Endothelial cell of umbilical vein (primary cell): ENCODE measurements around the gene EMID1. TPM values are rescaled to one million over a fixed set of nuclear protein-coding genes. Genes with fewer than 3 reads are reported as not detected.

Experiments
- BruUV-seq: library from RNA; stranded (reverse); fragments of 400-500 nt; replicated peaks from 2 replicates; lab custom pipeline; 2021; lab: Mats Ljungman, UMichigan
- CTCF ChIA-PET: fragments of 300-600, 350-600 bp; sonication (Branson Sonifier 250); formaldehyde crosslinking; loops from one replicate; lab custom pipeline; 2021; ENCODE audit warnings: antibody characterized with exemption, inconsistent platforms; lab: Charles Lee
- POLR2A ChIA-PET: fragments of 300-600, 350-600 bp; sonication (Branson Sonifier 250); formaldehyde crosslinking; loops from one replicate; lab custom pipeline; 2021; ENCODE audit warnings: antibody characterized with exemption, inconsistent platforms; lab: Charles Lee
- DNase-seq: peaks from one replicate; pipeline ENCODE4 v3.0.0-alpha.2; 2011; ENCODE audit warnings: low read depth, low spot score
- FAIRE-seq: peaks from 2 replicates; lab custom pipeline; 2011; peaks lifted over from hg19 to GRCh38; lab: Jason Lieb, UNC
- H2AFZ ChIP-seq: 2 replicates; pipeline ENCODE4 v1.6.0; 2012; ENCODE audit warnings: low read depth, low read length, control low read depth, inconsistent platforms
- H3K27ac ChIP-seq: 2 replicates; pipeline ENCODE4 v1.5.1; 2011; ENCODE audit warnings: low read depth, mild to moderate bottlenecking, control low read depth, low read length, moderate library complexity; ENCODE audit not compliant: insufficient read depth
- H3K27me3 ChIP-seq, 2 experiments: 2 replicates each; pipeline versions ENCODE4 v1.6.0 to v1.6.1; 2011; ENCODE audit warnings: low read length in 2 of 2, mixed read lengths in 1 of 2; ENCODE audit not compliant: control insufficient read depth in 2 of 2, insufficient read depth in 2 of 2
- H3K36me3 ChIP-seq, 2 experiments: 2 replicates in 1 of 2; 3 replicates in 1 of 2; pipeline ENCODE4 v1.5.1; 2011; ENCODE audit warnings: low read length in 2 of 2, mild to moderate bottlenecking in 1 of 2, moderate library complexity in 1 of 2; ENCODE audit not compliant: control insufficient read depth in 2 of 2, insufficient read depth in 2 of 2; ENCODE audit errors: extremely low read depth in 1 of 2
- H3K4me1 ChIP-seq: 3 replicates; pipeline ENCODE4 v1.5.1; 2011; ENCODE audit warnings: mild to moderate bottlenecking, low read length; ENCODE audit not compliant: control insufficient read depth, insufficient read depth; ENCODE audit errors: extremely low read depth
- H3K4me2 ChIP-seq: 2 replicates; pipeline ENCODE4 v1.6.1; 2011; ENCODE audit warnings: low read length, control low read depth, mixed read lengths; ENCODE audit not compliant: insufficient read depth
- H3K4me3 ChIP-seq, 3 experiments: fragments of 200-600 bp in 1 of 3; sonication (generic), shearing (Covaris generic) in 1 of 3; replicated peaks in 1 of 3; 2 replicates each; pipeline ENCODE4 v1.5.1; 2011 to 2016; ENCODE audit warnings: control low read depth in 3 of 3, low read length in 3 of 3, mild to moderate bottlenecking in 2 of 3, inconsistent platforms in 1 of 3, low read depth in 1 of 3, moderate library complexity in 1 of 3; ENCODE audit not compliant: insufficient read depth in 1 of 3
- H3K79me2 ChIP-seq: 2 replicates; pipeline ENCODE4 v1.6.0; 2012; ENCODE audit warnings: low read length, inconsistent platforms; ENCODE audit not compliant: control insufficient read depth, insufficient read depth
- H3K9ac ChIP-seq: replicated peaks from 2 replicates; pipeline ENCODE3; 2011; ENCODE audit warnings: low read length, control low read depth; ENCODE audit not compliant: insufficient read depth; ENCODE audit errors: extremely low read depth
- H3K9me1 ChIP-seq: replicated peaks from 3 replicates; pipeline ENCODE4 v1.6.0; 2011; ENCODE audit warnings: mild to moderate bottlenecking, low read length; ENCODE audit not compliant: control insufficient read depth, insufficient read depth; ENCODE audit errors: extremely low read depth
- H3K9me3 ChIP-seq: replicated peaks from 2 replicates; pipeline ENCODE4 v1.5.1; 2012; ENCODE audit warnings: low read length, inconsistent platforms; ENCODE audit not compliant: control insufficient read depth, insufficient read depth
- H4K20me1 ChIP-seq: replicated peaks from 2 replicates; pipeline ENCODE3; 2011; ENCODE audit warnings: mild to moderate bottlenecking, low read length; ENCODE audit not compliant: control insufficient read depth, insufficient read depth; ENCODE audit errors: extremely low read depth
- EZH2 ChIP-seq: IDR thresholded peaks from 2 replicates; pipeline ENCODE4 v1.6.1; 2012; ENCODE audit warnings: borderline replicate concordance, low read depth, mild to moderate bottlenecking, moderate library complexity, low read length, inconsistent platforms; ENCODE audit not compliant: severe bottlenecking
- FOS ChIP-seq: IDR thresholded peaks from 2 replicates; pipeline ENCODE4 v1.6.1; 2011; ENCODE audit warnings: mild to moderate bottlenecking, low read length, moderate library complexity, borderline replicate concordance; ENCODE audit not compliant: insufficient read depth
- POLR2A ChIP-seq: IDR thresholded peaks from 2 replicates; pipeline ENCODE4 v1.6.1; 2012; ENCODE audit warnings: low read depth, mild to moderate bottlenecking, control low read depth, low read length
- POLR2AphosphoS5 ChIP-seq: IDR thresholded peaks from 2 replicates; pipeline ENCODE4 v1.6.1; 2012; ENCODE audit warnings: low read depth, mild to moderate bottlenecking, control low read depth, low read length, moderate library complexity; ENCODE audit not compliant: insufficient read depth
- dilution Hi-C: fragments of 300-500 bp; cut with MboI; formaldehyde crosslinking; loops from one replicate; pipeline ENCODE4 v1.15.0; 2019; ENCODE audit warnings: low sequenced_read_pairs; ENCODE audit not compliant: extremely low pct_ligation_motif_present
- intact Hi-C: fragments of 100-400 bp; cut with micrococcal nuclease; formaldehyde crosslinking; loops from one replicate; pipeline ENCODE4 v1.10.0; 2022
- polyA plus RNA-seq, 4 experiments: library from polyadenylated mRNA; depleted of rRNA in 3 of 4; stranded (reverse) in 3 of 4; unstranded in 1 of 4; fragments of >200 nt; gene quantifications; 2 replicates each; pipeline versions ENCODE4 v1.2.1 to v1.2.3, GENCODE V29; 2011 to 2012; ENCODE audit warnings: missing spikeins in 1 of 4
- total RNA-seq: library from RNA; stranded (reverse); gene quantifications from 2 replicates; pipeline ENCODE4 v1.2.3, GENCODE V29; 2021
- TF ChIP-seq, protein P1 (sequence below): IDR thresholded peaks from 2 replicates; pipeline ENCODE4 v1.6.1; 2011; ENCODE audit not compliant: insufficient read depth, insufficient read length
- TF ChIP-seq, protein P2 (sequence below), 2 donors: IDR thresholded peaks; 1 replicate in 1 of 2; 2 replicates in 1 of 2; pipeline ENCODE4 v1.5.1; 2011; ENCODE audit warnings: low read length in 2 of 2, mild to moderate bottlenecking in 2 of 2, moderate library complexity in 2 of 2, control low read depth in 1 of 2, inconsistent platforms in 1 of 2, low read depth in 1 of 2; ENCODE audit not compliant: insufficient read depth in 1 of 2; ENCODE audit errors: extremely low read depth in 1 of 2

Gene EMID1
- total and polyA plus RNA-seq, 2 donors (not counting 3 experiments of a cell fraction or from before 2014, with no cell fraction given) = 0.51 to 0.75 TPM

DNA sequence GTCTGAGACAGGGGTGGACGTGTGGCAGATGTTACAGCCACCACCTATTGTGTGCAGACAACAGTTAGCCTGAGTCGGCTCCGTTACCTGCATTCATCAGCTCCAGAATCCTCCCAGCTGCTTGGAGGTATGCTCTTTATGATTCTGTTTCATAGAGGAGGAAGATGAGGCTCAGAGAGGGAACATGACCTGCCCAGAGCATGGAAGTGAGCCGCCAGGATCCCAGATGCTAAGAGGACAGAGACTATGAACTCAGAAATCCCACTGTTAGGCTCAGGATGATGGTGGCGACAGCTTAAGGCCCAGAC lies 1.5 kb downstream of the EMID1 start:
- H3K27me3 ChIP-seq = peaks cover 0 to 9% of the 10 kb centered on the region in 2 experiments
- no peaks in the 10 kb centered on the region for H3K79me2 ChIP-seq
- H3K9ac ChIP-seq = no peak overlapping the region
- ChIA-PET POLR2A (no interaction called here), CTCF (interaction anchor here (0.6 to 3.6 kb wide), 4 partner anchors 20 to 40 kb away, joined by 3 to 25 read pairs (median 4); no protein-coding TSS in a partner anchor)
- no peaks in the 10 kb centered on the region for H4K20me1 ChIP-seq
- DNase-seq (no peak), FAIRE-seq (no peak)
- TF ChIP-seq POLR2AphosphoS5 = no peak
- TF ChIP-seq FOS = no peak
- TF ChIP-seq, protein P1, sequence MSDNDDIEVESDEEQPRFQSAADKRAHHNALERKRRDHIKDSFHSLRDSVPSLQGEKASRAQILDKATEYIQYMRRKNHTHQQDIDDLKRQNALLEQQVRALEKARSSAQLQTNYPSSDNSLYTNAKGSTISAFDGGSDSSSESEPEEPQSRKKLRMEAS = no peak
- no peak for TF ChIP-seq EZH2
- TF ChIP-seq POLR2A = no peak
- H3K36me3 ChIP-seq = no peaks in the 10 kb centered on the region
- intact Hi-C loops (loop anchor here (2.0 kb wide), 1 partner anchor 38 kb away; no protein-coding TSS in a partner anchor), dilution Hi-C loops (no loop called here)
- BruUV-seq = no TSS peak
- no peaks in the 10 kb centered on the region for H3K9me1 ChIP-seq
- no peak overlapping the region for H3K27ac ChIP-seq
- H3K4me2 ChIP-seq = no peak overlapping the region
- H3K9me3 ChIP-seq = no peaks in the 10 kb centered on the region
- H3K4me1 ChIP-seq = peaks cover 4% of the 10 kb centered on the region
- no peak overlapping the region for H3K4me3 ChIP-seq
- H2AFZ ChIP-seq = no peak overlapping the region

DNA sequence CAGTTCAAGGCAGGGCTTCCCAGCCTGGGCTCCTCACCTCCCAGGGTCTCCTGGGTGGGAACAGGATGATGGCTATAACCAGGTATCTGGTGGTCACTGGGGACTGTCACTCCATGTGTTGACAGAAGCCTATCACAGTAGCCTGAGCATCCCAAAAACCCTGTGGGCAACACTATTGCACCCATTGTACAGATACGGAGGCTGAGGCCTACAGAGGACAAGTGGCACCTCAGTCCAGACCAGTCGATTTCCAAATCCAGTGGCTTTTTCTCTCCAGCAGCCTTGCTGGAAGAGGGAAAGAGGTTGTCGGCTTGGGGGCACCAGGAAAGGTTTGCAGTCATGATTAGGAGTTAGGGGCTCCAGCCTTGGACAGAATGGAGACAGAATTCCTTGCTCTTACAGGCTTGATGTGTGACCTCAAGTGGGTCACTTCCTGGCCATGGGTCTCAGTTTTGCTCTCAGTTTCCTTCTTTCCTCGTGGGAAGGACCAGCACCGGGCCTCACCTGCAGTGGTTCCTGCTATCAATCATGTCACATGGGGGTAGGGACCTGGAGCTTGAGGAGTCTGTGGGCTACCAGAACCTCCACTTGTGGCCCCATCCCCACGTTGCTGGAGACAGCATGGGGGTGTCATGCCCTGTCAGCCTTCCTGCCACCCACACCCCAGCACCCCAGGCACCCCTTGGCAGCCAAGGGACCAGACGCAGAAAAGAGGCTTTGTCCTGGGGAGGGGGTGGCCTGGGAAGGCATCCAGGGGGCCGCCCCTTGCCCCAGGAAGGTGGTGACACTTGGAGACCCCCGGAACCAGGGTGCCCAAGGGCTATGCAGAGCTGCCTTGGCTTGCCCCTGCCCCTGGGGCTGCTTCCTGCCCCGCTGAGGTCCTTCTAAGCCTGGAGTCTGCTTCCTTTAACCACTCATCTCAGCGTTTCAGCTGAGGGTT lies 2.1 kb downstream of the EMID1 start:
- no peak for DNase-seq
- Histone ChIP-seq H3K4me3 (no peak overlapping the region), H3K9me1 (no peaks in the 10 kb centered on the region), H3K4me1 (peaks cover 2% of the 10 kb centered on the region), H2AFZ (no peak overlapping the region), H3K27me3 (peaks cover 0 to 9% of the 10 kb centered on the region in 2 experiments), H3K4me2 (no peak overlapping the region), H3K36me3 (no peaks in the 10 kb centered on the region), H3K79me2 (no peaks in the 10 kb centered on the region), H3K9ac (no peak overlapping the region), H4K20me1 (no peaks in the 10 kb centered on the region), H3K27ac (no peak overlapping the region), H3K9me3 (no peaks in the 10 kb centered on the region)
- TF ChIP-seq POLR2AphosphoS5 = no peak
- TF ChIP-seq, protein P2, sequence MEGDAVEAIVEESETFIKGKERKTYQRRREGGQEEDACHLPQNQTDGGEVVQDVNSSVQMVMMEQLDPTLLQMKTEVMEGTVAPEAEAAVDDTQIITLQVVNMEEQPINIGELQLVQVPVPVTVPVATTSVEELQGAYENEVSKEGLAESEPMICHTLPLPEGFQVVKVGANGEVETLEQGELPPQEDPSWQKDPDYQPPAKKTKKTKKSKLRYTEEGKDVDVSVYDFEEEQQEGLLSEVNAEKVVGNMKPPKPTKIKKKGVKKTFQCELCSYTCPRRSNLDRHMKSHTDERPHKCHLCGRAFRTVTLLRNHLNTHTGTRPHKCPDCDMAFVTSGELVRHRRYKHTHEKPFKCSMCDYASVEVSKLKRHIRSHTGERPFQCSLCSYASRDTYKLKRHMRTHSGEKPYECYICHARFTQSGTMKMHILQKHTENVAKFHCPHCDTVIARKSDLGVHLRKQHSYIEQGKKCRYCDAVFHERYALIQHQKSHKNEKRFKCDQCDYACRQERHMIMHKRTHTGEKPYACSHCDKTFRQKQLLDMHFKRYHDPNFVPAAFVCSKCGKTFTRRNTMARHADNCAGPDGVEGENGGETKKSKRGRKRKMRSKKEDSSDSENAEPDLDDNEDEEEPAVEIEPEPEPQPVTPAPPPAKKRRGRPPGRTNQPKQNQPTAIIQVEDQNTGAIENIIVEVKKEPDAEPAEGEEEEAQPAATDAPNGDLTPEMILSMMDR (IDR thresholded peaks at IDR 0.05; ENCODE audit: extremely low read depth in 1 of 2, insufficient read depth in 1 of 2, low read depth in 1 of 2, low read length in 2 of 2) = no peak
- TF ChIP-seq, protein P1 = no peak
- dilution Hi-C loops = no loop called here
- no TSS peak for BruUV-seq
- ChIA-PET CTCF (interaction anchor here (1.3 to 2.3 kb wide), 2 partner anchors 38 to 40 kb away, joined by 3 to 6 read pairs; no protein-coding TSS in a partner anchor), POLR2A (no interaction called here)
- FAIRE-seq = no peak
- intact Hi-C loops = loop anchor here (2.0 kb wide), 1 partner anchor 37 kb away; no protein-coding TSS in a partner anchor
